ENCODE results near the gene EMILIN2.

- TF ChIP-seq CTCF (IDR thresholded peaks at IDR 0.05; ENCODE audit: low read depth, low read length) (no peak), POLR2A (IDR thresholded peaks at IDR 0.05; ENCODE audit: extremely low read depth, insufficient read length) (no peak), MAX (IDR thresholded peaks at IDR 0.05; ENCODE audit: low read depth, low read length) (no peak), MYC (IDR thresholded peaks at IDR 0.05; ENCODE audit: low read depth, low read length) (no peak)
These were observed 105.8 kb downstream of the EMILIN2 start for GRCh38 chr18:2952605-2953004.
